HAP-1 (cell line): ENCODE results near the gene RILP.

Experiments used
- DNase-seq, 2 experiments: peaks; one replicate each; pipeline ENCODE4 v3.0.0-alpha.2; 2016 to 2020; ENCODE audit warnings: low spot score in 2 of 2
- H3K27me3 ChIP-seq: fragments of 250-450 bp; sonication (Bioruptor Pico); 2 replicates; pipeline ENCODE4 v1.5.1; 2020; ENCODE audit warnings: low read depth, mild to moderate bottlenecking, moderate library complexity
- H3K36me3 ChIP-seq: fragments of 250-450 bp; sonication (Bioruptor Pico); replicated peaks from 2 replicates; pipeline ENCODE4 v1.5.1; 2020; ENCODE audit warnings: mild to moderate bottlenecking
- H3K4me1 ChIP-seq: fragments of 250-450 bp; sonication (Bioruptor Pico); 2 replicates; pipeline ENCODE4 v1.5.1; 2020; ENCODE audit warnings: mild to moderate bottlenecking
- H3K4me3 ChIP-seq: fragments of 250-450 bp; sonication (Bioruptor Pico); 2 replicates; pipeline ENCODE4 v1.5.1; 2020; ENCODE audit warnings: mild to moderate bottlenecking, moderate library complexity
- H3K9me3 ChIP-seq: fragments of 250-450 bp; sonication (Bioruptor Pico); 2 replicates; pipeline ENCODE4 v1.5.1; 2020; ENCODE audit warnings: mild to moderate bottlenecking, moderate library complexity
- in situ Hi-C: fragments of 300-500 bp; cut with MboI; formaldehyde crosslinking; loops from 3 replicates; pipeline ENCODE4 v1.14.3; 2020; ENCODE audit warnings: low sequenced_read_pairs, inconsistent platforms, mixed read lengths

RILP gene

DNA sequence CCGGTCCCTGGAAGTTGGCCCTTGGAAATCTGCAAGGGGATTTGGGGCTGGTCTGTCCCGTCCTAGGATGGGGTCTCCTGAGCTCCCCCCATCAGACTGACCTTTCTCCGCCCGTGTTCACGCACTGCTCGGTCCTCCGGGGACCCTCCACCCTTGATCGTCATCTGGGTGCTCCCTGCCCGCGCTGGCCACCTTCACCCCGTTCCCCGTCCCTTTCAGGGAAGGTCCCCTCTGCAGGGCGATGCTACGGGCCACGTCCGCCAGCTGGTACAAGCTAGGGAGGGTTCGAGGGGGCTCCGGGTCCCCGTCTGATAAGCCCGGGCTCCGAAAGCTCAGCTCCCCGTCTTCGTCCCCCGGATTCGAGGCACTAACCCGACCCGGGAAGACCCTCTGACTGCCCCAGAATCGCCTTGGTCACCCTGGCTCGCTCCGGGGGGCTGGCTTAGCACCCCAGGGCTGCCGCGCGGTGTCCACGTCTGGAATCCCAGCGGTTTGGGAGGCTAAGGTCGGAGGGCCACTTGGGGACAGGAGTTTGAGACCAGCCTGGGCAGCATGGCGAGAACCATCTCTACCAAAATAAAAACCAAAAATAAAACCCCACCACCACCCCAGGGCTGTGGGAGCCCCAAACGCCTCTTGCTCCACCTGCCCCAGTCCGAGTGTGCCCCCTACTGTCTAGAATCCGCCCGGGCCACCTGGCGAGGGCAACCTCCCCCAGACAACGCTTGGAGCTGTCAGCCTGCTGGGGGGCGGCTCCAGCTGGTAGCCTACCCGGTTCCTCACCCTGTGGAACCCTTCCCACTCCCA, 20.0 kb downstream of the RILP start:
- peaks cover 29% of the 10 kb centered on the region for H3K4me1 ChIP-seq
- no peaks in the 10 kb centered on the region for H3K36me3 ChIP-seq
- in situ Hi-C loops = loop anchor here (25.0 kb wide), 1 partner anchor 408 kb away; the partner anchor contains the start of genes DPH1, OVCA2 and RTN4RL1
- H3K27me3 ChIP-seq = no peaks in the 10 kb centered on the region
- H3K9me3 ChIP-seq = no peaks in the 10 kb centered on the region
- peak in 1 of 2 experiments; percentile 76 for DNase-seq
- H3K4me3 ChIP-seq = peak overlapping the region; percentile 91

DNA sequence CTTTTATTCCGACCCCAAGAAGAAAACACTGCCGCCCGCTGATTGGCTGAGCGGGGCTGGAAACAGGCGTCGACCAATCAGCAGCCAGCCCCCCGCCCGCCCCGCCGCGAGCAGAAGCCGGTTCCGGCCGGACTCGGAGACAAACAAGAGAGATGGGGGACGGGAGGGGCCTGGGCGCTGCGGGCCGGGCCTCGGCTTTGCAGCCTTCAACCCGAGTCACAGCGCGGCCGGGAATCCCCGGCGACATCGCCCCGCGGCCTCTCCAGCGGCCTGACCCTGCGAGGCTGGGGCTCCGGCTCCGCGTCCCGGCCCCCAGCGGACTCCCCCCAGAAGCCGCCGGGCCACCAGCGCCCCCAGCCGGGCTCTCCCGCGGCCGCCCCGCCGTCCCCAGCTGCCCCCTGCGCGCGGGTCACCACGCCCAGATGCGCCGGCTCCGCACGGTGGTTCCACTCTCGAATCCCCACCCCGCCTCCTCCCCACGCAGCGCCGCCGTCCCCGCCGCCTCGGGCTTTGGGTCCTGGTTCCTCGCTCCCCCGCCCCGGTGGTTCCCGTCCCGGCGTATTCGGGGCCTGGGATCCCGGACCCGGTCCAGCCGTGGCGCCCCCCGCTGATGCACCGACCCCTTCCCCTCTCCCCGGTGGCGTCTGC, 20.7 kb downstream of the RILP start:
- Histone ChIP-seq H3K4me3 (peak overlapping the region; percentile 91), H3K9me3 (no peaks in the 10 kb centered on the region), H3K27me3 (no peaks in the 10 kb centered on the region), H3K4me1 (peaks cover 29% of the 10 kb centered on the region), H3K36me3 (no peaks in the 10 kb centered on the region)
- in situ Hi-C loops = loop anchor here (25.0 kb wide), 1 partner anchor 408 kb away; the partner anchor contains the start of genes DPH1, OVCA2 and RTN4RL1
- peak; percentile 94 to 99 for DNase-seq

DNA sequence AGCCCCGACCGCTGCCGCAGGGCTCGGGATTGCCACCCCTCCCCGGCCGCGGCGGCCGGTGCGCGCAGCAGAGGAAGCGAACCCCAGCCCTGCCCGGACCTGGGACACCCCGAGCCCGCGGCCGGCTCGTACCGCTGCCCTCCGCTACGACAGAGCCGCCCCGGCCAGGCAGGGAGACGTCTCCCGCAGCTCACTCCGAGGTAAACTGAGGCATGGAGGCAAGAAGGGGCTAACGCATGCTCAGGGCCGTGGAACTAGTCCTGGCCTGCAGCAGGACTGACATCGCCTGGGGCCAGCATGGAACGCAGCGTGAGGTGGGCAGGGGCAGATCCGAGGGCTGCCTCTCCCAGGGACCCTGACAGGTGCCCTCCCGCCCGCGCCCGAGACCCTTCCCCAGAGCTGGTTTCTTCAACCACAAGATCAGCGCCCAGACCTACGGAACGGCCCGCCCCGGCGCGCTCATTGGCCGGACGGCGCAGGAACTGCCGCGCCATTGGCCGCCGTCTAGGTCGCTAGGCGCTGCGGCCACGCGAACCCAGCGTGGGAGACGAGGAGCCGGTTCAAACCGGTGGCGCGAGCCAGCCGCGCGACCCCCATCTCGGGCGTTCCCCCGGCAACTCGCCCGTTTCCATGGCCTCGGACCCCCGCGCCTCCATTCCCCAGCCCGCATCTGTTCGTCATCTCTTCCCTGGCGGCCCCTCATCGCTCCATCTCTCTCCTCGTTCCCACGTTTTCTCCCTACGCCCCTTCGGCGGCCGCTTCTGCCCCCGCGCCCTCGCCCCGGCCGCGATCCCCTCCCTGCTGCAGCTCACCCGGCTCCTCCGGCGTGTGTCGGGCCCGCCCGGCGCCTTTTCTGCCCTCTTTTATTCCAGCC, 21.4 kb downstream of the RILP start, which contains the start of gene SLC43A2:
TSS of gene SLC43A2 (minus strand) at position 853 of the 874 bp plus-strand sequence. CDS start 960 bp downstream, outside the sequence.
- in situ Hi-C loops = loop anchor here (25.0 kb wide), 1 partner anchor 409 kb away; the partner anchor contains the start of genes DPH1, OVCA2 and RTN4RL1
- DNase-seq = peak; percentile 82 to 90
- Histone ChIP-seq H3K27me3 (no peaks in the 10 kb centered on the region), H3K4me3 (peak within 1 kb of the TSS; percentile 91), H3K9me3 (no peaks in the 10 kb centered on the region), H3K36me3 (peaks cover 1% of the 10 kb centered on the region; the same call in 1 of the 2 replicates), H3K4me1 (peaks cover 29% of the 10 kb centered on the region)

DNA sequence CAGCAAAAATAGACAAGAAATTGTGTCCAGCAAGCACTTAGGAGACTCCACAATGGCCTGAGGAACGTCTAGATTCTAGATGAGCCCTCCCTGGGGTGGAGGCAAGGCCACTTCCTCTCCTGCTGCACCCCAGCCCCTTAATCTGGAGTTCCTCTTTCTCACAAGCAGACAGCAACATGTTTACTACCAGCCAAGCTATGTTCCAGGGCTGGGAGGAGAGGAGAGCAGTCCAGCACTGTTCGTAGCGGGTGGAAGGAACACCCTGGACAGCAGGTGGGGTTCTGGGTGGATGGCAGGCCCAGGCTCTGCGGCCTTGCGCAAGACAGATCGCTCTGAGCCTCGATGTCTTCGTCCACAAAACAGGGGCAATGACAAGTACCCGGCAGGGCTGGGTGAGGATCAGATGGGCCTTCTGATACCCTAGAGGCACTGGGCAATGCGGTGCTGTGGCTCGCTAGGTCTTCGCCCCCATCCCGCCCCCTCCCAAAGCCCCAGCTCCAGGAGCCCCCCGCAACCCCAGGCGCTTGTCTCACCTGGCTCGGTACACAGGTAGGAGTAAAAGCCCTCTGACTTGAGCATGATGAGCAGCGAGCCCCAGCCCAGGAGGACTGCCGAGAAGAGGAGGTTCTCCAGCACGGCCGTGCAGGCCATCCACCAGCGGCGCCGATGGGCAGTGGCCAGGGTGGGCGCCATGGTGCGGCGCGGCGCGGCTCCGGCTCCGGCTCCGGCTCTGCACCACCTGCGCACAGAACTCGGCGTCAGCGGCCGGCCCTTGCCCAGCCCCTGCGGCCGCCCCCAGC, 22.3 kb downstream of the RILP start:
- DNase-seq = peak in 1 of 2 experiments; percentile 40
- in situ Hi-C loops = loop anchor here (25.0 kb wide), 1 partner anchor 410 kb away; the partner anchor contains the start of genes DPH1, OVCA2 and RTN4RL1
- H3K9me3 ChIP-seq = no peaks in the 10 kb centered on the region
- no peaks in the 10 kb centered on the region for H3K27me3 ChIP-seq
- peaks cover 5% of the 10 kb centered on the region; the same call in 1 of the 2 replicates for H3K36me3 ChIP-seq
- peaks cover 29% of the 10 kb centered on the region for H3K4me1 ChIP-seq
- H3K4me3 ChIP-seq = peak overlapping the region; percentile 91

DNA sequence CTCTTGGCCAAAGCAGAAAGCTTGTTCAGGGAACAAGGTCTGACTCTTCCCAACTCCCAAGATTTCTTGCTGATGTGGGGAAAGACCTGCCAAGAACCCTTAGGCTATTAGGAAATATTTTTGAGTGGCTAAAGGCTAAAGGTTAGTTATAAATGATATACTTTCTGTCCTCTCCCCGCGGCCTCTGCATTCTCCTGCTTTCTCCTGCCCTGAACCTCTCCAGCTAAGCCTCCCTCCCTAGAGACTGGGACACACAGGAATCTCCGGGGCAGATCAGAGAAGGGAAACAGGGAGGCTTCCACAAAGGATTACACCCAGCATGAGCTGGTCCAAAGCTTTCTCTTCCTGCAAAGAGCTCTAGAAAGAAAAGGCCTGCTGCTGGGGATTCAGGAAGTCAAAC, 23.3 kb downstream of the RILP start:
- H3K4me3 ChIP-seq = peak overlapping the region; percentile 91
- in situ Hi-C loops = loop anchor here (25.0 kb wide), 1 partner anchor 411 kb away; the partner anchor contains the start of genes DPH1, OVCA2 and RTN4RL1
- no peaks in the 10 kb centered on the region for H3K27me3 ChIP-seq
- H3K36me3 ChIP-seq = peaks cover 8% of the 10 kb centered on the region; the same call in 1 of the 2 replicates
- no peaks in the 10 kb centered on the region for H3K9me3 ChIP-seq
- peak; percentile 57 to 64 for DNase-seq
- H3K4me1 ChIP-seq = peaks cover 29% of the 10 kb centered on the region

DNA sequence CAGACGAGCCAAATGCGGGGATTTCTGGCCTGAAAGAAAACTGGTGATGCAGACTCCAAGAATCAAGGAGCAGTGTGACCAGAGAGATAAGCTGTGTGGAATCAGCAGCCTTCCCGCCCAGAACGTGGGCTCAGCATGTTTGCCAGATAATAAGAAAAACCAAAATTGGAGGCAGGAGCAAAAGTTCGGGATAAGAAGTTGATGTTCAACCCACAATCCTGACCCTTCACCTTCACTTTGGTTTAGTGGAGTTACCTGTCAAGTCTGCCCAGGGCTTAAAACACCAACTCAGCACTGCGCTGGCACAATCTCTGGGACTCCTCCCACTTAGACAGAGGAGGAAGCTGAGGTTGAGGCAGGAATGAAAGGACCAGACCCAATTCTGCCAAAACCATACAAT, 24.1 kb downstream of the RILP start:
- Histone ChIP-seq H3K4me3 (no peak overlapping the region), H3K27me3 (no peaks in the 10 kb centered on the region), H3K36me3 (peaks cover 12% of the 10 kb centered on the region), H3K4me1 (peaks cover 29% of the 10 kb centered on the region), H3K9me3 (no peaks in the 10 kb centered on the region)
- in situ Hi-C loops = loop anchor here (25.0 kb wide), 1 partner anchor 412 kb away; the partner anchor contains the start of genes DPH1, OVCA2 and RTN4RL1
- DNase-seq = no peak

DNA sequence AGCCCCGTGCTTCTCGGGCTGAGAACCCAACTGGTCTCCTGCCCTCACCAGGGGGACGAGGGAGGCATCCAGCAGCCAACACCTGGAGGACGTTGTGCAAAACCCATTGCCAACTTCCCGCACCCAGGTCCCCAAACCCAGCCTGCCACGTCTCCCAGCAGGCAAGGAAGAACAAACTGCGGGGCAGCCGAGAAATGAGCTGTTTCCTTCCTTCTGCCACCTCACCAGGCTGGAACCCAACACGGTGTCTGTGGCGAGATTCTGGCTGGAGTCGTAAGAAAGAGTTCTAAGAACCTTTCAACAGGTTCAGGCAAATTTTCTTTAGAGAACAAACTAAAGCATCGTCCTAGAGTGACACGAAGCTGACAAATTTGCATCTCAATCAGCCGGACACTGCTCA, 24.6 kb downstream of the RILP start:
- DNase-seq = peak in 1 of 2 experiments; percentile 34
- in situ Hi-C loops = loop anchor here (25.0 kb wide), 1 partner anchor 412 kb away; the partner anchor contains the start of genes DPH1, OVCA2 and RTN4RL1

DNA sequence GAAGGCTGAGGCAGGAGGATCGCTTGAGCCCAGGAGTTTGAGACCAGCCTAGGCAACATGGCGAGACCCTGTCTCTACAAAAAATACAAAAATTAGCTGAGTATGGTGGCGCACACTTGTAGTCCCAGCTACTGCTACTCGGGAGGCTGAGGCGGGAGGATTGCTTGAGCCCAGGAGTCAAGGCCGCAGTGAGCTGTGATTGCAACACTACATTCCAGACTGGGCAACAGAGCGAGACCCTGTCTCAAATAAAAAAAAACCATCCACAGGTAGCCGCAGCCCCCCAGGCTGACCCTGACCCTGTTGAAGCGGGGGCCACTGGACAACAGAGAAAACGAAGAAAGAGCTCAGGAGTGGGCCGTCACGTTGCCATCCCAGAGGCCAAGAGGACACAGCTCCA, 25.0 kb downstream of the RILP start:
- no peak for DNase-seq
- Histone ChIP-seq H3K36me3 (peaks cover 13% of the 10 kb centered on the region), H3K4me1 (peaks cover 27% of the 10 kb centered on the region), H3K9me3 (no peaks in the 10 kb centered on the region), H3K4me3 (no peak overlapping the region), H3K27me3 (no peaks in the 10 kb centered on the region)
- in situ Hi-C loops = loop anchor here (25.0 kb wide), 1 partner anchor 413 kb away; the partner anchor contains the start of genes DPH1, OVCA2 and RTN4RL1

More for the DNA sequence above, 24.6 kb downstream of the RILP start:
- Histone ChIP-seq H3K4me1 (peaks cover 29% of the 10 kb centered on the region), H3K4me3 (no peak overlapping the region), H3K27me3 (no peaks in the 10 kb centered on the region), H3K36me3 (peaks cover 12% of the 10 kb centered on the region), H3K9me3 (no peaks in the 10 kb centered on the region)

DNA sequence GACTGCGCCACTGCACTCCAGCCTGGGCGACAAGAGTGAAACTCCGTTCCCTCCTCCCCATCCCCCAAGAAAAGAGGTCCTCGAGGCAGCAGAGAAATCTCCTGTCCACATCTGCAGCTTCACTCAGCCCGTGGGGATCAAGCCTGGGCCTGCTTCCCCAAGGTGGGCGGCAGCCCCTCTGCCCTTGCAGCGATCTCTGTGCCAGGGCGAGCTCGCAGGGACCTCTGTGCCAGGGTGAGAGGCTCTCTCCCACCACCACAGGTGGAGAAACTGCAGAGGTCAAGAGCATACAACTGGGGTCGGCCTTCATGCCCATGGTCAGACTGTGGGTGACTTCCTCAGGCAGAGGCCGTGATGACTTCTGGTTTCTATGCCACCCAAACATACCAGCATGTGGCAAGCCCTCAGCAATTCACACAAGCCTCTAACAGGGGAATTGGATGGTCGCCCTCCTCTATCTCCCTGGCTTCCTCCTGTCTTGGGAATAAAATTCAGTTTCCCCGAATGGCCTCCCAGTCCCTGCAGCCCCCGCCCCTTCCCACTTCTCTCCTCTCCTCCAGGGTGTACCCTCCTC, 26.5 kb downstream of the RILP start:
- H3K4me1 ChIP-seq = peaks cover 26% of the 10 kb centered on the region
- H3K27me3 ChIP-seq = no peaks in the 10 kb centered on the region
- peaks cover 20% of the 10 kb centered on the region for H3K36me3 ChIP-seq
- in situ Hi-C loops = no loop called here
- H3K4me3 ChIP-seq = no peak overlapping the region
- DNase-seq = no peak
- H3K9me3 ChIP-seq = no peaks in the 10 kb centered on the region

DNA sequence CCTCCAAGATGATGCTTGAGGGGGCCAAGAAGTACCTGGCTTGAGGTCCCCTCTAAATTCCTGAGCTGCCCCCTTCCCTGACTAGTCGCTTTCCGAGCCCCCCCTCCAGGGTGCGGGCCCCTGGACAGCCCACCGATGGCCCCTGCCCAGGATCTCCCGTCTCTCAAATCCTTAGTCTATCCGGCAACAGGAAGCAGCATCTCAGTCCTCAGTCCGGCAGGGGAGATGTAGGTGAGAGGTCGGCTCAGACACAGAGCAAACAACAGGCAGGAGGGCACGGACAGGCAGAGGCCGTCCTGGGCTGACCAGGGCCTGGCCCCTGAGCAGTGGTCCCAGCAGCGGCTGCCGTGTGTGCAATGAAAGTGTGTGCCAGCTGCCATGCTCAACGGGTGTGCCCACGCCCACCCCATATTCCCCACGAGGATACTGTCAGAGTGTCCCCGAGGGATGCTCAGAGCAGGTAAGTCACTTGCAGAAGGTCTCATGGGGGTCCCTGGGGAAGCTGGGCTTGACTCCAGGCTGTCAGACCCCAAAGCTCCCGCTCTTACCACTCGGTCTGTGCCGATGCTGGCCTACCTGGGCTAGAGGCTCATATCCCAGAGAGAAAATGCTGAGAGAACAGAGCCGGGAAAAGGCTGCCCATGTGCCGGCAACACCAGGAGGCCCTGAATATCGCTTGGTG, 28.3 kb downstream of the RILP start:
- H3K9me3 ChIP-seq = no peaks in the 10 kb centered on the region
- H3K4me1 ChIP-seq = peaks cover 16% of the 10 kb centered on the region
- H3K36me3 ChIP-seq = peaks cover 20% of the 10 kb centered on the region
- no peak overlapping the region for H3K4me3 ChIP-seq
- DNase-seq = no peak
- in situ Hi-C loops = no loop called here
- no peaks in the 10 kb centered on the region for H3K27me3 ChIP-seq

DNA sequence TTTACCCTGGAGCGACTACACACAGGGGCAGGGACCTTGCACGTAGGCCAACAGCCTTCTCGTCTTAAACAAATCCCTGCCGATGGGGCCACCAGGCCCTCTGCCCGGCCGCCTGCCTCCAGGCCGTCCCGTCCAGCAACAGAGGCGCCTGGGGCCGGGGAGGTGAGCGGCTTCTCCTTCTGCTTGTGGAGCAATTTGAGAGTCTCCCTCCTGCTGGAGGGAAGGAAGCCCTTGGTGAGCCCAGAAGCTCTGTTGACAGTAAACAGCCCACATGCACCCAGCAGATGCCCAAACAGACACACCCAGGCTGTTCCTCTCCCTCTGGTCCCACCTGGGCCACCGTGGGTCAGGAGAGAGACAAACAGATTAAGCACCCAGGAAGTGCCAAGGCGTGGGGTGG, 29.2 kb downstream of the RILP start:
- Histone ChIP-seq H3K27me3 (no peaks in the 10 kb centered on the region), H3K4me1 (peaks cover 7% of the 10 kb centered on the region), H3K9me3 (no peaks in the 10 kb centered on the region), H3K36me3 (peaks cover 23% of the 10 kb centered on the region), H3K4me3 (no peak overlapping the region)
- DNase-seq = no peak
- in situ Hi-C loops = no loop called here
